ENCODE data around the gene R3HDML. TPM values are rescaled to one million over a fixed set of nuclear protein-coding genes. Genes with fewer than 3 reads are reported as not detected.
A peak's percentile ranks its signal among the peaks of the same experiment; 100 is the strongest.

Gene R3HDML
- total RNA-seq, 1 donor from 2014 or later = not detected

- intact Hi-C loops (cut with DNase I) = no loop called here
- no peak for ATAC-seq
- no peak for DNase-seq (ENCODE audit: low spot score)
These were observed 20.2 kb downstream of the R3HDML start for GRCh38 chr20:44357020-44357419.

GRCh38 chr20:44357555-44358125, 20.8 kb downstream of the R3HDML start:
- no peak for DNase-seq (ENCODE audit: low spot score)
- intact Hi-C loops (cut with DNase I) = no loop called here
- peak; percentile 53 for ATAC-seq

GRCh38 chr20:44358776-44359175, 21.9 kb downstream of the R3HDML start:
- ATAC-seq (no peak), DNase-seq (ENCODE audit: low spot score) (no peak)

GRCh38 chr20:44360221-44360620, 23.4 kb downstream of the R3HDML start:
- intact Hi-C loops (cut with DNase I) = no loop called here
- no peak for ATAC-seq
- no peak for DNase-seq (ENCODE audit: low spot score)

More at GRCh38 chr20:44358776-44359175, 21.9 kb downstream of the R3HDML start:
- intact Hi-C loops (cut with DNase I) = no loop called here

- ATAC-seq (no peak), DNase-seq (ENCODE audit: low spot score) (no peak)
- intact Hi-C loops (cut with DNase I) = no loop called here
These were observed 24.2 kb downstream of the R3HDML start for GRCh38 chr20:44361021-44361420.

- intact Hi-C loops (cut with DNase I) = no loop called here
- ATAC-seq (no peak), DNase-seq (ENCODE audit: low spot score) (no peak)
These were observed 25.7 kb downstream of the R3HDML start for GRCh38 chr20:44362466-44362940.

- ATAC-seq (no peak), DNase-seq (ENCODE audit: low spot score) (no peak)
- intact Hi-C loops (cut with DNase I) = no loop called here
These were observed 27.2 kb downstream of the R3HDML start for GRCh38 chr20:44364068-44364467.

- intact Hi-C loops (cut with DNase I) = no loop called here
- no peak for DNase-seq (ENCODE audit: low spot score)
- ATAC-seq = no peak
These were observed 27.9 kb downstream of the R3HDML start for GRCh38 chr20:44364780-44365179.

GRCh38 chr20:44367746-44368145, 30.9 kb downstream of the R3HDML start:
- ATAC-seq = no peak
- no peak for DNase-seq (ENCODE audit: low spot score)
- intact Hi-C loops (cut with DNase I) = no loop called here

- intact Hi-C loops (cut with DNase I) = no loop called here
- ATAC-seq (no peak), DNase-seq (ENCODE audit: low spot score) (no peak)
These were observed 33.9 kb downstream of the R3HDML start for GRCh38 chr20:44370639-44371218.

- intact Hi-C loops (cut with DNase I) = loop anchor here (5.0 kb wide), 1 partner anchor 235 kb away; no protein-coding TSS in a partner anchor
- DNase-seq (ENCODE audit: low spot score) (no peak), ATAC-seq (no peak)
These were observed 45.8 kb downstream of the R3HDML start for GRCh38 chr20:44382641-44383040.

- peak; percentile 43 for ATAC-seq
- DNase-seq (ENCODE audit: low spot score) = peak; percentile 90
- intact Hi-C loops (cut with DNase I) = loop anchor here (5.0 kb wide), 1 partner anchor 233 kb away; no protein-coding TSS in a partner anchor
These were observed 47.7 kb downstream of the R3HDML start for GRCh38 chr20:44384423-44385027.

GRCh38 chr20:44388466-44389023, 51.7 kb downstream of the R3HDML start:
- ATAC-seq = peak; percentile 96
- peak; percentile 87 for DNase-seq (ENCODE audit: low spot score)
- intact Hi-C loops (cut with DNase I) = no loop called here

- intact Hi-C loops (cut with DNase I) = no loop called here
- DNase-seq (ENCODE audit: low spot score) (no peak), ATAC-seq (no peak)
These were observed 53.0 kb downstream of the R3HDML start for GRCh38 chr20:44389871-44390270.

GRCh38 chr20:44390280-44390679, 53.4 kb downstream of the R3HDML start:
- intact Hi-C loops (cut with DNase I) = no loop called here

GRCh38 chr20:44392088-44392775, 55.4 kb downstream of the R3HDML start:
- intact Hi-C loops (cut with DNase I) = no loop called here
- no peak for DNase-seq (ENCODE audit: low spot score)
- ATAC-seq = no peak

More at GRCh38 chr20:44390280-44390679, 53.4 kb downstream of the R3HDML start:
- ATAC-seq = no peak
- no peak for DNase-seq (ENCODE audit: low spot score)

GRCh38 chr20:44392776-44393607, 56.1 kb downstream of the R3HDML start:
- DNase-seq (ENCODE audit: low spot score) (no peak), ATAC-seq (no peak)
- intact Hi-C loops (cut with DNase I) = no loop called here

GRCh38 chr20:44393608-44394451, 57.0 kb downstream of the R3HDML start:
- no peak for DNase-seq (ENCODE audit: low spot score)
- intact Hi-C loops (cut with DNase I) = no loop called here
- ATAC-seq = no peak
